ENCODE data around the gene RAB15. TPM values are rescaled to one million over a fixed set of nuclear protein-coding genes. Genes with fewer than 3 reads are reported as not detected.

Gene RAB15
- polyA plus RNA-seq, 5 donors = 27.7 to 32.9 (median 31.8) TPM

DNA sequence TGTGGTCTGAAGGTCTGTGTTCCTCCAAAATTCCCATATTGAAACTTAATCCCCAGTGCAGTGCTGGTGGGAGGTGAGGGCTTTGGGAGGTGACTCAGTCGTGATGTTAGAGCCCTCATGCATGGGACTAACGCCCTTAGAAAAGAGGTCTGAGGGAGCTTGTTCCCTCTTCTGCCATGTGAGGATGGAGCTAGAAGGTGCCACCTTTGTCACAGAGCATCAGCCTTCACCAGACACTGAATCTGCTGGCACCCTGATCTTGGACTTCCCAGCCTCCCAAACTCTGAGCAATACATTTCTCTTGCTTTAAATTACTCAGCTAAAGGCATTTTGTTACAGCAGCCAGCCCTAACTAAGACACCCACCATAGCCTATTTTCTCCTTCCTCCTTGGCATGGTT, 13.9 kb downstream of the RAB15 start:
- no peak for DNase-seq

DNA sequence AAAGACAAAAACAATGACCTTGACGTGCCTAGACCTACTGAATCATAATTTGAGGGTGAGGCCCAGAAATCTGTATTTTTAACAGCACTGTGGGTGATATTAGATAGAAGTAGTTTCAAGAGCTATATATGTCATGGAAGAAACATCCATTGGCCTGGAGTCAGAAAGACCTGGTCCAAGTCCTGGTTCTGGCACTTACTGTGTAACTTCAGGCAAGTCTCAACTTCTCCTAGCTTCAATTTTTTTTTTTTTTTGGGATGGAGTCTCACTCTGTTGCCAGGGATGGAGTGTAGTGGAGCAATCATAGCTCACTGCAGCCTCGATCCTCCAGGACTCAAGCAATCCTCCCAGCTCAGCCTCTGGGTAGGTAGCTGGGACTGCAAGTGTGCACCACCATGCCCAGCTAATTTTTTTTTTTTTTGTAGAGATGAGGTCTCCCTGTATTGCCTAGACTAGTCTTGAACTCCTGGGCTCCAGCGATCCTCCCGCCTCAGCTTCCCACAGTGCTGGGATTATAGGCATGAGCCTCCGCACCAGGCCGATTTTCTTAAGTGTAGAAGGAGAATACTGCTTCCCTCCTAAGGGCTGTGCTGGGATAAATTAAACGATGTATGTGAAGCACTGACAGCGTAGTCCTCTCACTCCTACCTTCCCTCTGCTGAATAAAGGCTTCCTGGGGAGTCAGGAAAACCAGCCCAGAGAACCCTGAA, 15.3 kb downstream of the RAB15 start:
- DNase-seq = no peak

DNA sequence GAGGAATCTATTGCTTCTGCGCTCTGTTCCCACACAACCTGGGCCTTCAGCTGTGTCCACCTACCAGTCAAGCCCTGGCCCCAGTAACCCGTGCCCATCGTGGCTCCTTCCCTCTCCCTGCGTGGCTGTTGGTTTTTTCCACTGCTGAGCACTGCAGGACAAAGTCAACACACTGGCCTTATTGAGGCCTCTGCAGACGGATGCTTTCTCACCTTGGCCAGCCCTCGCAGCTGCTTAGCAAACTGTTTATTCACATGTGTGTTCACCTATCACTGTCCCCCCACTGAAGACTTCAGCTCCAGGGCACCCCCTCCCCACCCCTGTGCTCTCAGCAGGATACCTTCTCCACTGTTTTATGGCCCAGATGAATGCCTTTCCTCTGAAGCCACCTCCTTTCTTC, 16.8 kb downstream of the RAB15 start:
- no peak for DNase-seq

DNA sequence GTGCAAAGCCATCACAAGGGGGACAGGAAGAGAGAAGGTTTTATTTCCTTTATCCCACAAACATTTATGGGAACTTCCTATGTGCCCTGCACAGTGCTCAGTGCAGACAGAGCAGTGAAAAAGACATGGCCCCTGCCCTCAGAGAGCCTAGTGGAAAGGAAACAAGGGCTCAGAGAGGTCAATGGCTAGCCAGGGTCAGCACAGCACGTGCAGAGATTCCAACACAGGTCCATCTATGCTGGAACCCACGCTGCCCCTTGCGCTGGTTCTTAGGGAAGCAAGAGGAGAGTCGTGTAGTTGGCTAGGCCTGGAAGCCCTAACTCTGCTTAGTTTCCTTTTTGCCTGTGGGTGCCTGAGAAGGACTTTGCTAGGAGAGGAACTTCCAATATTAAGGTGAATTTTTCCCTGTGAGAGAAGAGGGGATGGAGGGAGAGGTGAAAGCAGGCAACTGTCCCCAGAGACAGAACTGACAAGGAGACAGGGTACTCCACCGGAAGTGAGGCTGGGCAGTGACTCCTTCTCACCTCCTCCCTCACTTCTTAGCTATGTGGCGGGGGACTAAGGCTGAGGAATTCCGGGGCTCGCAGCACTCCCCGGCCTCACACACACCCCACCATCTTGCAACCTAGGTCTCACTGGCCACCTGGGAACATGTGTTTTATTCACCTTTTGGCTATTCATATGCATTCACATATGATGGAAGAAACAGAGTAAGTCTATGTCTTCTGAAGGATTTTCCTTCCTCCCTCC, 17.5 kb downstream of the RAB15 start:
- no peak for DNase-seq

DNA sequence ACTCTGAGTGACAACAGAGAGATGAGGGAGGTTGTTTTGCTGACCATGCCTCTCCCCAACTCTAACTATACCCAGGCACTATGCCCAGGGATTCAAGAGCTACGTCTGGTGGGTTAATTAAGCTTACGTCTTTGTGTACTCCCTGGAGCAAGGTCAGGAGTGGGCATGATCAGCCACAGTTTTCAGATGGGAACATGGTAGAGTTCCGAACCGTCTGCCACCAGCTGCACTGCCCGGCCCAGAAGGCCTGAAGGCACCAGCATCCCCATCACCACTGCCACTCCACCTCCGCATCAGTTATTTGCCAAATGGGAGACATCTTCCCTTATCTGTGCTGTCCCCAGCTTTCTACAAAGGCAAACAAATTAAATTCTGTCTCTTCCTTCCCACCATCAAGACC, 18.5 kb downstream of the RAB15 start:
- DNase-seq = no peak

DNA sequence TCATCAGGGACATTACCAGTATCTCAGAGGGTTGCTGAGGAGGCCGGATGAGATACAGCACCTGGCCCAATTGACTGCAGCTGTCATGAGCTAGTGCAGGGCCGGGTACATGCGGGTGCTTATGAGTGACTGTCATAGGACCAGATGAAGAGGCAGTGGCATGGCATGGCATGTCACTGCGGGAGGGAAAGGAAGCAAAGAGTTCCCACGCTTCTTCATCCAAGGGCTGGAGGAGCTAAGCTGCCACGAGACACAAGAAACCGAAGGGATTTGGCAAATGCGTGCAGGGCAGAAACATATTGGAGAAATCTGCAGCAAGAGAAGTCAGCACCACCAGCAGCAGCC, 18.9 kb downstream of the RAB15 start:
- no peak for DNase-seq

DNA sequence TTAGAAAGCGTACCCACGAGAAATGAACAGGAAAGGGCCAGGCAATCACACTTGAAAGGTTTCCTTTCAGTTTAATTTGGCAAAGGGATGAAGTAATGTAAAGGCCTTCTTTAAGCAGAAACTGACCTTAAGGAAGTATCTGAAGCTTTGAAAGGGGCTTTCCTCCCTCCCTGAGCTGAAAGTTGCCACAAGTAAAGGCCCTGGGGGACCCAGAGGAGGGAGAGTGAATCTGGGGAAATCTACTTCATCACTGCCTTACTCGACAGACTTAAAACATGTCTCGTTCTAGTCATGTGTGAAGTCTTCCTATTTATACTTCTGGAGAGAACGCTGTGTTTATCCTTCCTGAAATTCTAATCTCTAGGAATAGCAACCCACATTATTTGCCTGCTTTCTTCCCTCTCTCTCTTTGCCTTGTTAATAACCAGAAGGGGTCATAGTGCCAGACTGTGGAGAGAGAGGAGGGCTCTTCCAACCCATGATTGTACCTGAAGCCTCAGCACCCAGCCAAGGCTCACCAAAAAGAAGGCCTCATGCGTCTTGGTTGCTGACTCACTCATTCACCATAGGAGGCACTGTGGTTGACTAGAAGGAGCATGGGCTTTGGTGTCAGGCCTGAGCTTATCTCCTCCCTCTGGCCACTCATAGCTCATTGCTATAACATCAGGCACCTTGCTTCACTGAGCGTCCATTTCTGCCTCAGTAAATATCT, 19.4 kb downstream of the RAB15 start:
- no peak for DNase-seq

DNA sequence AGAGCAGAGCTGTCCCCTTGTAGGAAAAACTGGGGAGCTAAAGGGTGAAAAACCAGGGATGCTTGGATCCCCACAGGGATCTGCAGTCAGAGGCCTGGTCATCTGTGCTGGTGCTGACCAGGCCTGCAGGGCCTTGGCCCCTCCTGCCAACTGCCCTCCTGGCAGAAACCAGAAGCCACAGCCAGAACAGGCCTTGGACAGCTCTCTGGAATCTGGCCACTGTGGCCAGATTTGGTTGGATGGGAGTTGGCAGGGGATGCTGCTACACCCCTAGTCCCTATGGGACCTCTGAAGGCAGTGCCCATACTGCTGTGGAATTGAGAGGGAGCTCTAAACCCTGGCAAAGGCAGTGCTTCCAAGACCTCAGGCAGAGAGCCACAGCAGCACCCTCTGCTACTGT, 20.4 kb downstream of the RAB15 start:
- no peak for DNase-seq

DNA sequence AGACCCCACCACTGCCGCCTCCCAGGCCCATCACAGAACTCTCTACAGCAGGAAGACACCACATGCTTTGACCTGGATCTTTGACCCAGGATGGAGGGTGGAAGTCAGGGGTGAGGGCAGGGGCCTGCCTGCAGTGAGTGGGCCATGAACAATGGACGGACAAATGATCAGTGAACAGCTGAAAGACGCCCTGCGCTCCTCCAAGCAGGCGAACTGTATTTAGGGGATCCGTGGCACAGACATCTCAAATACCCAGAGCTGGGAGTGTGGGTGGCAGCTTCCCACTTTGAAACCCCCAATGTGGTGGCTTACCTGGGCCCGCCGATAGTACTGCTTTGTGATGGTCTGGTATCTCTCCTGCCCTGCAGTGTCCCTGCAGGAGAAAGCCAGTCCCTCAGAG, 20.8 kb downstream of the RAB15 start:
- DNase-seq = no peak

DNA sequence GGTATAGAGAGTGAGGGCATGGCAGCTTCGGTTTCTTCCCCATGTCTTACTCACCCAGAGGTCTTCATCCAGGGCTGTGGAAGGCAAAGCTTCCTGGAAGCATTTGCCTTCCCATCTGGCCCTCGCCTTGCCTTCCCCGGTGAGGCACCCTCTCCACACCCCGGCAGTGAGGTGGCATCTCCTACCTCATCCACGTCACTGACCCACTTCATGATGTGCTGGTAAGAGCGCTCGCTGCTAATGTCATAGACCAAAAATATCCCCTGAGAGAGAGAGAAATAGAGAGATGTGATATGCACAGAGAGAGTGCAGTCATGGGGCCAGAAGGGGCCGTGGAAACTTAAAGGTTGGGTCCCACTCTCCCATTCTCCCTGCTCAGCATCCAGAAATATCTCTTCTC, 21.2 kb downstream of the RAB15 start:
- no peak for DNase-seq

DNA sequence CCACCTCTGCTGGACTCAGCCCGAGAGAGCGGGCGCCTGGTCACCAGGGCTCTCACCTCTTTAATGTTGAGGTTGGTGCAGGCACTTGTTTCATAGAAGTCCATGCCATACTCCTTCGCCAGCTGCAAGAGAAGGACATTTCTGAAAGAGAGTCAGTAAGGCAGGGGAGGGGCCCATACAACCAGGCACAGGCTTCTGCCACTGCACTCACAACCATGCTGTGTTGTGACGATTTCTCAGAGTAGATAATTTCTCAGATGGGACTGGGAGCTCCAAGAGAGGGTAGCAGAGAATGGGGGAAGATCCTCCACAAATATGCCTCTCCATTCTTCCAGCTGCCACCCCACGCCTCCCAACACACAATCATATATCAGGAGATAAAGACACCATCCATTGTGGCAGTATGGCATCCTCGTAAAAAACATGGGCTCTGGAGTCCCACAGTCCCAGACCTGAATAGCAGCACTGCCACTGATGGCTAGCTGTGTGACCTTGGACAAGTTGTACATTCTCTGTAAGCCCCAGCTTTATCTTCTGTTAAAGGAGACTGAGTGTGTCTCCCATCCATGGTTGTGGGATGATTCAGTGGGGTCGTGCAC, 23.4 kb downstream of the RAB15 start:
- no peak for DNase-seq

DNA sequence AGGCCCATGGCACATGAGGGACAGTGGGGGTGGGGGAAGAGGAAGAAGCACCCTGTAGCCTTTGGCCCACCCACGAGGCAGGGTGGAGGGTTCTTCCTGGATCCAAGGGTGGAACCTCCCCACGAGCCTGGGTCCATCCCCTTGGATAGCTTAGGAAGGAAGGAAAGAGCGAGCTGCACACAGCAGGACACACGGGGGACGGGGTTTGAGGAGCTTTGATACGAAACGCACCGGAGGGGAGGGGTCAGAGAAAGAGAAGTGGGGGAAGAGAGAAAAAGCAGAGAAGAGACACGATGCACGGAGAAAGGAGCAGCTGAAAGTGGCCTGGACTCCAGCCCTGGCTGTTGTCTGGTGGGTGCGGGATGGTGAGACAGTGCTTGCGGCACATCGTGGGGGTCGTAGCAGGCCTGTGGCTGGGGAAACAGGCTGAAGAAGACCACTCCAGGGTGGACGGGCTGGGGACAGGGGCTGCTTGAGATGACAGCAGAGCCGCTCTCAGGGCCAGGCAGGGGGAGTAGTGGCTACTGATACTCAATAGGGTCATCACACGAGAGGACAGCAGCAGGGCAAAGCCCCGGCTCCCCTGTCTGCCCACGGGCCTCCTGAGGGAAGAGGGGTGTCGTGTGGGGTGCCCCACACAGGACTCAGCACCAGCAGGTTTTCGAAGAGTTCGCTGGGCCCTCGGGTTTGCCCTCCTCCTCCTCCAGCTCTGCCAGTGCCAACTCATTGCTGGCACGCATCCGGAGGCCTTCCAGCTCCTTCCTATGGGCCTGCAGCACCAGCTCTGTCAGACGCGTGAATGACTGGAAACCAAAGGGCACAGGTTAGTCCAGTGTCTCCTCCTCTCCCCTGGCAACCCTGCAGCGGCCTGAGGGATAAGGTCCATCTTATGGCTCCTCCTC, 24.2 kb downstream of the RAB15 start:
- no peak for DNase-seq

DNA sequence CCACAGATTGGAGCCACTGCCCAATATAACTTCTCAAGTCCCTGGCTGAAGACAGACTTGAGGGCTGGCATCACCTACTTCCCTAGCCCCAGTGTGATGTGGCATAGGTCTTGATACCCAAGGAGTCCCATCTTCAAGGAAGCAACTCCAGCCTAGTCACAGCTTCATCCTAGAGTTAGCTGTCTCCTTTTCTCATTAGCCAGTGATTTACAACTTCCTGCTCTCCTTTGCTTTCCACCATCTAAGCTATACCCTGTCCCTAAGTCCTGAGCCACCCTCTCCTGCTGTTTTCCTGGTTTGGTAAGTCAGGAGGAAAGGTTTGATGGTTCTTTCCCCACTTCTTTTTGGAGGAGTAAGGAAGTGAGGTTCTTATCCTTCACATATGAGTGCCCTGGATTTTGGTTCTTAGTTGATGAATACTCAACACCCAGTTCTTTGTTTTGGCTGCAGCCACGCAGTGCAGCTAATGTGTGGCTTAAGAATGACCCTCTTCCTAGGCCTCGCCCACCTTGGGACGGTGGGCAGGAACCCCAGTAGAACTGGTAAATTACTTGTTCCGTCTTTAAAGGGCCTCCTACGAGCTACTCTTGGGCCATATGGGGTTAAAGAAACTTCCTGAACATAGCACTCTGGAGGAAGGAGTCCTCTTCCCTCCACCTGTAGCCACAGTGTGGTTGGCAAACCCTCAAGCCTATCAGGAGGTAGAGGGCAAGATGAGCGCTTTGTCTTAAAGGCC, 25.7 kb downstream of the RAB15 start:
- no peak for DNase-seq

DNA sequence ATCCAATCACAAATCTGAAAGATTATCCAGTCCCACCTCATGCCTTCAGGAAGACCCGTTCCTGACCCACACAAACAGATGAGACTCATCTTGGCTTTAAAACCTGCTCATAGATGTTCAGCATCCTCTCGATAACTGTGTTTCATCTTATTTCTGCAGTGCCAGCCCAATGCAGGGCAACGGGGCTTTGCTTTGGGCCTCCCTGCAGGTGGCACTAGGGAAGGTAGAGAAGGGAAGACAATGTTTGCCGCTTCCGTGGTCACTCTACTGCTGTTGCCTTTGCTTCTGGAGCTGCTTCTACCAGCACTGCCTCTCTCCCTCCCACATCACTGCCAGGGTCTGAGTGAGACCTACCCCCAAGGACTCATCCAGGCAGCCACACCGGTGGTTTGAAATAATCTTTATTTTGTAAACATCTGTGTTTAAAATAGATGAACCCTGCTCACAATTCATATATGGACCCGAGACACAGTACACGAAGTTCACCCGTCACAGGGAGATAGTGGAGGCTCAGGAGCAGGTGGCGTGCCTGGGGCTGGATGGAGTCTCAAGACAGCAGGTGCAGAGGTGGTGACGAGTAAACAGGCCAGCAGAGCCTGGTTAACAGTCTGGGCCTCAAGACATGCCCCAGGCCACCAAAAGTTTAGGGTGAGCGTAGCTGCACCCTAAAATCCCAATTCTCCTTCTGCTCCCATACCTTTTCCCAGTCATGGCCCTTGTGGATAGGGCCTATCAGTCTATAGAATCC, 26.5 kb downstream of the RAB15 start:
- no peak for DNase-seq

DNA sequence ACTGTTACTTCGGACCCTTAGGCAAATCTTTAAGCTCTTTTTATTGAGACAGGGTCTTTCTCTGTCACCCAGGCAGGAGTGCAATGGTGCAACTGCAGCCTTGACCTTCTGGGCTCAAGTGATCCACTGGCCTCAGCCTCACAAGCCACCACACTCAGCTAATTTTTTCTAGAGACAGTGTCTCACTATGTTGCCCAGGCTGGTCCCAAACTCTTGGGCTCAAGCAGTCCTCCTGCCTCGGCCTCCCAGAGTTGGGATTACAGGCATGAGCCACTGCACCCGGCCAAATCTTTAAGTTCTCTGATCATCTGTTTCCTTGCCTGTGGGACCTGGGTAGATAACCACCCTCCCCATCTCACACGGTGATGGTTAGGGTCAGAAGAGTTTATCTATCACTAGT, 27.3 kb downstream of the RAB15 start:
- DNase-seq = no peak

DNA sequence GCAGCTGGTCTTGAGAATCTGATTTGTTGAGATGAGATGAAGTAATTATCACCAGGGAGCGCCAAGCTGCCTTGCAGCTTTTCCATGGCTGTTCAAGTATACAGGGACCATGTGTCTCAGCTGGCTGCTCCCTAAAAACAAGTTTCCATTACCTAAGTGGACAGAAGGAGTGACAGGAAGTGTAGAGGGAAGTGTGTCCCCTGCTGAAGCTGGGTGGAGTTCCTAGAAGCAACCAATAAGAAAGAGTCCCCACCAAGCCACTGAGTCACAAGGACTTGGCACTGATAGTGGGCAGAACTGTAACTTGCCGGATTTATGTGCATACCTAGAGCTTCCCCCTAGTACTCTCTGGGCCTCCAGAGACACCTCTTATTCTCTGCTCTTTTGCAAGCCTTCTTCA, 28.1 kb downstream of the RAB15 start:
- no peak for DNase-seq

DNA sequence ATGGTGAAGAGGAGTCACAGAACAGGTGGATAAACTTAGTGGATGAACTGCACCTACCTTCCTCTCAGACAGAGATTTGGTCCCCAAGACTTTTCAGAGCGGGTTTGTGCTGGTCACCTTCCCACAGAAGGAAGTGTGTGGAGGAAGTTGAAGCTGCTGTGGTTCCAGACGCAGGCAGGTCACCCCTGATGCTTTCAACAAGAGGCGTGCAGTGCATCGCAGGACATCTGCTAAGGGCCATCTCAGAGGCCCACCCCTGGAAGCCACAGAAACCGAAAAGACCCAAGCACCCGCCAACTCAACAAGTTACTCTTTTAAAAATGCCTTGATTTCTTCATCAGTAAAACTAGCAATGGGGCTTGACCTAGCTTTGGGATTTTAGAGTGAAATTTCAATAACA, 28.6 kb downstream of the RAB15 start:
- no peak for DNase-seq

DNA sequence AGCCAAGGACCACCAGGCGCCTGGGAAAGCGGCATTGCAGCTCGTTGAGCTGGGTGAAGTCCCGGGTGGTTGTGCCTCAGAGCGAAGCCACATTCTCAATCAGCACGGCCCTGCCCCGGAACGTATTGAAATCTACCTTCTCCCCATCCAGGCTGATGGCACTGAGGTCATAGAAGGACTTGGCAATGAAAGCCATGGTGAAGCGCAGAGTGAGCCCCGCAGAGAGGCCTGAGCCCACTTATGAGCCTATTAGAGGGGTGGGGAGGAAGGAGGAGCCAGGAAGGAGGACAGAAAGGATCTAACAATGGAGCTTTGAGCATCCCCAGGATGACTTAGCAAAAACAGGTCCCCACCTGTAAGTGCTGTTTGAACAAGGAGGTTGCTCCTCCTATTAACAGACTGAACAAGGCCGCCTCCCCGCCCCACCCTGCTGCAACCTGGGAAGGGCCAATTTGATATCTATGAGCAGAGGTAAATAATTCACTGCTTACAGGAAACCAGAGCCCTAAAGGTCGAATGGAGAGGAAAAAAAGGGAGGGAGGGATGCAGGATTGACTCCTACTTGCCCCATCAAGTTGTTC, 29.5 kb downstream of the RAB15 start, which contains the start of gene GPX2:
TSS of gene GPX2 (minus strand) at position 215 of the 581 bp plus-strand sequence. CDS start at position 196, 19 bp downstream.
- no peak for DNase-seq

DNA sequence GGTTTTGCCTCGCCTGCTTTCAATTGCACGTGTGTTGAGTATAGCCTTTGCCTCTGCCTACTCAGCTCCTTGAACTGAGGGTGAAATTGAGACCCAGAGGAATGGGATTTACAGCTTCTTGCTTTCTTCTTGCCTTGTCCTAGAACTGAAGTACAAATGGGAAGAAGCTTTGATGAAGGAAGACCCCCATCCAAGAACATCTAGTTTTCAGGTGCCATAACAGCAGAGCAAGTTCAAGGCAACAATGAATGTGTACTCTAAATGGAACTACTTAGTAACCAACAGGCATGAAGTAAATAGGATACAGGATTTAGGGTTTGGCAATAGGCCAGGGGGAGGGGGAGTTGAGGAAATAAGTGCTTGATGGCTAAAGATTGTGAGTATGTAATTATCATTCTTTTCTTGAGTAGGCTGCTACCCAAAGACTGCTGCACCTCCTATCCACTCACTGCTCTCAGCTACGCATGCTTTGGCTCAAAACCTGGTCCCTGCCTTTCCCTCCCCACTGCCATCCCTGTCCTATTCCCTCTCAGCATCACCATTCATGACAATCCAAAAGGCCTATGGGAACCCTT, 31.7 kb downstream of the RAB15 start:
- no peak for DNase-seq

Measured in right lung (tissue), 5 donors.